Measurements from ENCODE around the gene SPATA6L.

GRCh38 chr9:4661165-4661564 lies 5.1 kb downstream of the SPATA6L start:
- no peak for TF ChIP-seq CTCF (IDR thresholded peaks at IDR 0.05)
- no peak for TF ChIP-seq POLR2A (IDR thresholded peaks at IDR 0.05)
